Iris pigment epithelial cell (primary cell): Measurements from ENCODE around the gene OR13G1.
"Not testable (repeated sequence)": the region's sequence is repeated elsewhere in the genome, so short reads cannot be mapped to it uniquely, and the experiment has no call there.

ENCODE experiments used
- DNase-seq: peaks from one replicate; pipeline ENCODE4 v3.0.0-alpha.2; 2011; ENCODE audit warnings: low read depth

OR13G1 gene

GRCh38 chr1:247679639-247680038, at the start of gene OR13G1:
Gene OR13G1 (minus strand): TSS chr1:247679739. CDS start chr1:247673041, 6,698 bp downstream.
- no peak for DNase-seq

- no peak for DNase-seq
These were observed 41.7 kb upstream of the OR13G1 start for GRCh38 chr1:247721222-247721621.

GRCh38 chr1:247716546-247716945, 37.0 kb upstream of the OR13G1 start, which contains the start of gene OR6F1:
Gene OR6F1 (minus strand): TSS chr1:247716646. CDS start chr1:247712755, 3,891 bp downstream.
- no peak for DNase-seq

- DNase-seq = no peak
These were observed 34.2 kb upstream of the OR13G1 start for GRCh38 chr1:247713753-247714152.

GRCh38 chr1:247710681-247711080, 31.1 kb upstream of the OR13G1 start:
- DNase-seq = not testable (repeated sequence)

- no peak for DNase-seq
These were observed 21.8 kb upstream of the OR13G1 start for GRCh38 chr1:247701338-247701737.

GRCh38 chr1:247681288-247681897, 1.9 kb upstream of the OR13G1 start:
- DNase-seq = peak; percentile 29

GRCh38 chr1:247680171-247680570, 632 bp upstream of the OR13G1 start:
- DNase-seq = no peak

- no peak for DNase-seq
These were observed 10.3 kb downstream of the OR13G1 start for GRCh38 chr1:247669225-247669624.

GRCh38 chr1:247656221-247656875, 23.2 kb downstream of the OR13G1 start:
- DNase-seq = no peak

GRCh38 chr1:247653040-247653439, 26.5 kb downstream of the OR13G1 start:
- no peak for DNase-seq

- no peak for DNase-seq
These were observed 31.7 kb downstream of the OR13G1 start for GRCh38 chr1:247647864-247648263.

- DNase-seq = no peak
These were observed 32.7 kb downstream of the OR13G1 start for GRCh38 chr1:247646867-247647266.

GRCh38 chr1:247642742-247643141, 36.8 kb downstream of the OR13G1 start:
- DNase-seq = no peak

- no peak for DNase-seq
These were observed 40.1 kb downstream of the OR13G1 start for GRCh38 chr1:247639381-247639981.

- DNase-seq = no peak
These were observed 40.8 kb downstream of the OR13G1 start for GRCh38 chr1:247638781-247639180.

GRCh38 chr1:247638011-247638410, 41.5 kb downstream of the OR13G1 start:
- no peak for DNase-seq

GRCh38 chr1:247627951-247628350, 51.6 kb downstream of the OR13G1 start:
- no peak for DNase-seq
